ENCODE measurements around the gene SLC38A5. TPM values are rescaled to one million over a fixed set of nuclear protein-coding genes. Genes with fewer than 3 reads are reported as not detected.
A peak's percentile ranks its signal among the peaks of the same experiment; 100 is the strongest.

The SLC38A5 gene
- total and polyA plus RNA-seq, 9 of the 15 experiments (the other 6 are each of a cell fraction or from before 2014, with no cell fraction given): 9.3 to 228 (median 142) TPM

- TF ChIP-seq DPF2 (IDR thresholded peaks at IDR 0.05) (peak; percentile 32; the same call in 1 of the 2 replicates), TCF7 (IDR thresholded peaks at IDR 0.05; ENCODE audit: borderline replicate concordance) (no peak), MAFG (tag; conservative IDR thresholded peaks at IDR 0.05) (0 out of 2 replicates have a peak, but pooled peaks have one; percentile 28), E2F3 (CRISPR knock-in tag; IDR thresholded peaks at IDR 0.05) (no peak), NR3C1 (CRISPR knock-in tag; IDR thresholded peaks at IDR 0.05) (no peak), PRMT5 (CRISPR knock-in tag; IDR thresholded peaks at IDR 0.05) (no peak), C11orf30 (IDR thresholded peaks at IDR 0.05; ENCODE audit: low read depth) (peak; percentile 55; the same call in 1 of the 2 replicates), ZNF316 (IDR thresholded peaks at IDR 0.05) (peak; percentile 62), ZBTB7A (IDR thresholded peaks at IDR 0.05; ENCODE audit: borderline replicate concordance, control insufficient read depth, low read depth, low read length) (0 out of 2 replicates have a peak, but pooled peaks have one; percentile 4), WHSC1 (IDR thresholded peaks at IDR 0.05; ENCODE audit: low read length) (no peak), MITF (IDR thresholded peaks at IDR 0.05) (no peak), FOSL1 (tag; conservative IDR thresholded peaks at IDR 0.05) (peak; percentile 25; the same call in 1 of the 2 replicates), L3MBTL2 (IDR thresholded peaks at IDR 0.05) (peak; percentile 33; the same call in 1 of the 2 replicates), HEY1 (CRISPR knock-in tag; IDR thresholded peaks at IDR 0.05; ENCODE audit: borderline replicate concordance) (no peak), MXI1 (IDR thresholded peaks at IDR 0.05; ENCODE audit: low read depth, low read length) (no peak), JUND (IDR thresholded peaks at IDR 0.05; ENCODE audit: borderline replicate concordance, low read depth, low read length) (no peak), JUND (tag; IDR thresholded peaks at IDR 0.05; ENCODE audit: borderline replicate concordance, low read depth, low read length) (0 out of 3 replicates have a peak, but pooled peaks have one; percentile 33), SMARCB1 (IDR thresholded peaks at IDR 0.05; ENCODE audit: insufficient read length, low read depth) (no peak), ARID1B (IDR thresholded peaks at IDR 0.05) (0 out of 2 replicates have a peak, but pooled peaks have one; percentile 33), ZNF512 (tag; IDR thresholded peaks at IDR 0.05) (no peak), CBFA2T3 (IDR thresholded peaks at IDR 0.05) (peak; percentile 42; the same call in 1 of the 2 replicates), ZNF717 (CRISPR knock-in tag; IDR thresholded peaks at IDR 0.05) (no peak), MECOM (CRISPR knock-in tag; IDR thresholded peaks at IDR 0.05) (no peak)
- Histone ChIP-seq H3K27ac (ENCODE audit: extremely low read depth, low read depth, low read length) (no peak overlapping the region), H3K9me3 (replicated peaks; ENCODE audit: control insufficient read depth, insufficient read depth, low read depth, low read length) (no peaks in the 10 kb centered on the region), H3K79me2 (ENCODE audit: control insufficient read depth, insufficient read depth, low read length) (no peaks in the 10 kb centered on the region), H3K27me3 (ENCODE audit: control insufficient read depth in 2 of 2, insufficient read depth in 2 of 2, low read length in 2 of 2) (no peaks in the 10 kb centered on the region), H3K9ac (ENCODE audit: insufficient read depth in 1 of 2, low read depth in 2 of 2, low read length in 2 of 2) (peak overlapping the region in 1 of 2 experiments; percentile 64; a peak in 1 of 4 replicates), H3K36me3 (ENCODE audit: control insufficient read depth, insufficient read depth, low read length) (no peaks in the 10 kb centered on the region; the same call in 2 of the 3 replicates), H3K4me1 (replicated peaks in 1 of 2; ENCODE audit: control insufficient read depth in 2 of 2, insufficient read depth in 2 of 2, low read length in 2 of 2) (peaks cover 17 to 42% of the 10 kb centered on the region in 2 experiments; a peak in 4 of 5 replicates), H2AFZ (ENCODE audit: low read depth, low read length) (0 out of 2 replicates have a peak overlapping the region, but pooled peaks have one; percentile 5), H4K20me1 (replicated peaks; ENCODE audit: control insufficient read depth, insufficient read depth, low read length) (no peaks in the 10 kb centered on the region), H3K4me3 (no peak overlapping the region), H3K4me2 (ENCODE audit: insufficient read depth, low read length) (peak overlapping the region; percentile 36), H3K9me1 (ENCODE audit: control insufficient read depth, insufficient read depth, low read length) (peaks cover 4% of the 10 kb centered on the region)
- in situ Hi-C loops (cut with MboI): no loop called here
- WGBS (ENCODE audit: insufficient coverage, low coverage, missing lambda C conversion rate): 5% methylated on average over 4 of the region's 4 CpGs
- intact Hi-C loops (cut with micrococcal nuclease): no loop called here
- ATAC-seq: peak; percentile 32
- ChIA-PET POLR2A (no interaction called here), CTCF (ENCODE audit: low intra/inter-chr PET ratio) (no interaction called here)
- DNase-seq (ENCODE audit: extremely low read depth in 1 of 4, low spot score in 3 of 4): peak; percentile 18 to 43 (median 26)
- FAIRE-seq: no peak
- no TSS peak for BruUV-seq (replicated peaks)
These were observed 43.6 kb upstream of the SLC38A5 start for GRCh38 chrX:48513670-48514069.

Measured in K562 (cell line).